HG03565 (cell line): ENCODE results near the gene KCNK13.

Experiments used
- ATAC-seq: cut with Tn5 transposase; IDR thresholded peaks from one replicate; pipeline ENCODE4 v1.9.1; 2021; ENCODE audit warnings: mild to moderate bottlenecking, moderate library complexity; ENCODE audit not compliant: unreplicated experiment

KCNK13 gene

GRCh38 chr14:90118027-90118426, 56.2 kb downstream of the KCNK13 start:
- ATAC-seq = no peak

GRCh38 chr14:90126260-90126659, 64.5 kb downstream of the KCNK13 start:
- ATAC-seq = no peak

GRCh38 chr14:90132821-90133570, 71.2 kb downstream of the KCNK13 start:
- ATAC-seq = no peak

- no peak for ATAC-seq
Observed at GRCh38 chr14:90136904-90137303, 75.1 kb downstream of the KCNK13 start.

- no peak for ATAC-seq
Observed at GRCh38 chr14:90137807-90138206, 76.0 kb downstream of the KCNK13 start.

- no peak for ATAC-seq
Observed at GRCh38 chr14:90139199-90139598, 77.4 kb downstream of the KCNK13 start.

GRCh38 chr14:90140298-90140955, 78.6 kb downstream of the KCNK13 start:
- ATAC-seq = no peak

- no peak for ATAC-seq
Observed at GRCh38 chr14:90140956-90141316, 79.1 kb downstream of the KCNK13 start.

GRCh38 chr14:90153429-90153828, 91.6 kb downstream of the KCNK13 start:
- ATAC-seq = no peak

GRCh38 chr14:90154110-90154509, 92.3 kb downstream of the KCNK13 start:
- ATAC-seq = no peak

GRCh38 chr14:90159146-90159545, 97.4 kb downstream of the KCNK13 start:
- no peak for ATAC-seq

GRCh38 chr14:90159688-90160087, 97.9 kb downstream of the KCNK13 start:
- ATAC-seq = no peak

- ATAC-seq = no peak
Observed at GRCh38 chr14:90161129-90161528, 99.3 kb downstream of the KCNK13 start.

- ATAC-seq = no peak
Observed at GRCh38 chr14:90168425-90169105, 106.8 kb downstream of the KCNK13 start.

GRCh38 chr14:90175631-90176030, 113.8 kb downstream of the KCNK13 start:
- ATAC-seq = no peak

- ATAC-seq = no peak
Observed at GRCh38 chr14:90177539-90178189, 115.9 kb downstream of the KCNK13 start.

GRCh38 chr14:90179357-90179756, 117.6 kb downstream of the KCNK13 start:
- ATAC-seq = no peak

GRCh38 chr14:90179809-90180779, 118.3 kb downstream of the KCNK13 start:
- ATAC-seq = no peak

GRCh38 chr14:90184094-90184493, 122.3 kb downstream of the KCNK13 start:
- no peak for ATAC-seq

GRCh38 chr14:90184571-90185266, 122.9 kb downstream of the KCNK13 start:
- no peak for ATAC-seq
